Endometrium (tissue), 2 donors: Measurements from ENCODE around the gene OPHN1.

Source experiments
- FAIRE-seq: peaks from 2 replicates; lab custom pipeline; 2012; peaks lifted over from hg19 to GRCh38; lab: Jason Lieb, UNC
- donor health status: control.
- donor health status: control.

OPHN1 gene

GRCh38 chrX:68249401-68249831 lies 183.9 kb downstream of the OPHN1 start:
- no peak for FAIRE-seq

GRCh38 chrX:68238568-68238967 lies 194.7 kb downstream of the OPHN1 start:
- no peak for FAIRE-seq

GRCh38 chrX:68234171-68234910 lies 199.0 kb downstream of the OPHN1 start:
- FAIRE-seq, result no peak

GRCh38 chrX:68232206-68232605 lies 201.1 kb downstream of the OPHN1 start:
- no peak for FAIRE-seq

- no peak for FAIRE-seq
Measured at GRCh38 chrX:68209008-68209407, 224.3 kb downstream of the OPHN1 start.

- no peak for FAIRE-seq
Measured at GRCh38 chrX:68204521-68205038, 228.7 kb downstream of the OPHN1 start.

GRCh38 chrX:68203646-68204045 lies 229.6 kb downstream of the OPHN1 start:
- FAIRE-seq, result no peak

GRCh38 chrX:68203211-68203610 lies 230.1 kb downstream of the OPHN1 start:
- no peak for FAIRE-seq

GRCh38 chrX:68199062-68199848 lies 234.0 kb downstream of the OPHN1 start:
- FAIRE-seq, result no peak

- FAIRE-seq, result no peak
Measured at GRCh38 chrX:68196939-68197791, 236.1 kb downstream of the OPHN1 start.

GRCh38 chrX:68195561-68195960 lies 237.7 kb downstream of the OPHN1 start:
- FAIRE-seq, result no peak

- FAIRE-seq, result no peak
Measured at GRCh38 chrX:68193786-68194185, 239.5 kb downstream of the OPHN1 start.

GRCh38 chrX:68193234-68193633 lies 240.1 kb downstream of the OPHN1 start:
- FAIRE-seq, result no peak

- FAIRE-seq, result no peak
Measured at GRCh38 chrX:68190799-68191198, 242.5 kb downstream of the OPHN1 start.

GRCh38 chrX:68186552-68187262 lies 246.6 kb downstream of the OPHN1 start:
- FAIRE-seq, result no peak

GRCh38 chrX:68185161-68185560 lies 248.1 kb downstream of the OPHN1 start:
- FAIRE-seq, result no peak

GRCh38 chrX:68183612-68184214 lies 249.6 kb downstream of the OPHN1 start:
- no peak for FAIRE-seq

GRCh38 chrX:68180579-68180978 lies 252.7 kb downstream of the OPHN1 start:
- no peak for FAIRE-seq

- no peak for FAIRE-seq
Measured at GRCh38 chrX:68179355-68179754, 253.9 kb downstream of the OPHN1 start.

GRCh38 chrX:68177542-68177941 lies 255.8 kb downstream of the OPHN1 start:
- FAIRE-seq, result no peak

GRCh38 chrX:68175562-68175961 lies 257.7 kb downstream of the OPHN1 start:
- FAIRE-seq, result no peak
